GM08714 (cell line): ENCODE measurements around the gene C9orf50.

Source experiments
- H3K4me3 ChIP-seq: fragments of 200-500 bp; sonication (Bioruptor generic); 2 replicates; pipeline ENCODE4 v1.5.1; 2014; ENCODE audit warnings: mild to moderate bottlenecking, low read length, inconsistent platforms
- ZNF274 ChIP-seq: IDR thresholded peaks from 2 replicates; pipeline ENCODE4 v1.6.1; 2012; ENCODE audit warnings: mild to moderate bottlenecking, low read depth, low read length

C9orf50 gene

GRCh38 chr9:129587487-129588262 is 33.2 kb downstream of the C9orf50 start:
- TF ChIP-seq ZNF274, result no peak
- H3K4me3 ChIP-seq, result no peak overlapping the region

- H3K4me3 ChIP-seq, result no peak overlapping the region
- no peak for TF ChIP-seq ZNF274
Measured at GRCh38 chr9:129586685-129587084, 34.2 kb downstream of the C9orf50 start.

GRCh38 chr9:129586245-129586644 is 34.7 kb downstream of the C9orf50 start:
- TF ChIP-seq ZNF274, result no peak
- no peak overlapping the region for H3K4me3 ChIP-seq

GRCh38 chr9:129585352-129585751 is 35.5 kb downstream of the C9orf50 start:
- TF ChIP-seq ZNF274, result no peak
- H3K4me3 ChIP-seq, result no peak overlapping the region

GRCh38 chr9:129584136-129584535 is 36.8 kb downstream of the C9orf50 start:
- TF ChIP-seq ZNF274, result no peak
- H3K4me3 ChIP-seq, result no peak overlapping the region

GRCh38 chr9:129583308-129584038 is 37.4 kb downstream of the C9orf50 start:
- H3K4me3 ChIP-seq, result no peak overlapping the region
- no peak for TF ChIP-seq ZNF274

- H3K4me3 ChIP-seq, result no peak overlapping the region
- no peak for TF ChIP-seq ZNF274
Measured at GRCh38 chr9:129582855-129583254, 38.0 kb downstream of the C9orf50 start.

- TF ChIP-seq ZNF274, result no peak
- no peak overlapping the region for H3K4me3 ChIP-seq
Measured at GRCh38 chr9:129581505-129582189, 39.3 kb downstream of the C9orf50 start.

GRCh38 chr9:129580211-129580915 is 40.5 kb downstream of the C9orf50 start:
- H3K4me3 ChIP-seq, result peak overlapping the region; percentile 7; the same call in 1 of the 2 replicates
- TF ChIP-seq ZNF274, result no peak

GRCh38 chr9:129579294-129579693 is 41.6 kb downstream of the C9orf50 start:
- H3K4me3 ChIP-seq, result no peak overlapping the region
- TF ChIP-seq ZNF274, result no peak

- TF ChIP-seq ZNF274, result no peak
- no peak overlapping the region for H3K4me3 ChIP-seq
Measured at GRCh38 chr9:129576546-129577543, 44.1 kb downstream of the C9orf50 start.

GRCh38 chr9:129575818-129576217 is 45.1 kb downstream of the C9orf50 start:
- no peak overlapping the region for H3K4me3 ChIP-seq
- no peak for TF ChIP-seq ZNF274

GRCh38 chr9:129574911-129575585 is 45.9 kb downstream of the C9orf50 start:
- H3K4me3 ChIP-seq, result no peak overlapping the region
- TF ChIP-seq ZNF274, result no peak
